Activated CD4-positive, alpha-beta T cell treated with anti-CD3 and anti-CD28 coated beads, Interleukin-2, amount 50 U/mL, for 1 hour (primary cell): Measurements from ENCODE around the gene WIPI1.
"Not testable (repeated sequence)": the region's sequence is repeated elsewhere in the genome, so short reads cannot be mapped to it uniquely, and the experiment has no call there.

Experiments used
- DNase-seq: peaks from one replicate; pipeline ENCODE4 v3.0.0-alpha.2; 2020

The WIPI1 gene

GRCh38 chr17:68435876-68436842 lies 21.1 kb downstream of the WIPI1 start:
- peak; percentile 84 for DNase-seq

DNA sequence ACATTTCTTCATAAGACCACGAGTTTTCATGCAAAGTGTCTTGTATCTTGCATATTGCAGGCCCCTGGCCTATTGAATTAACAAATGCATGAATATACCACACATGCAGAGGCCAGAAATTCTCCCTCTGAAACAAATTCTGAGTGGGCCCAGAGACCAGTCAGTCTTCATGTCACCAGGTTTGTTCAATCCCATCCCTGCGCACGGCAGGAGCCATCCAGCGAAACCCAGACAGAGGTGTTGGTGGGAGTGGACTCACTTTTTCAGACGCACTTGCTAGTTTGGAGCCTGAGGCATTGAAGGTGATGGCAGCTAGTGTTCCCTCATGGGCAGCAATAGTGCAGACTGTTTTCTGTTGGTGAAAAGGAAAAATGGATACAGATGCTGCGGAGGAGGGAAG lies 21.9 kb downstream of the WIPI1 start:
- DNase-seq = no peak

GRCh38 chr17:68433911-68434508 lies 23.3 kb downstream of the WIPI1 start:
- no peak for DNase-seq

DNA sequence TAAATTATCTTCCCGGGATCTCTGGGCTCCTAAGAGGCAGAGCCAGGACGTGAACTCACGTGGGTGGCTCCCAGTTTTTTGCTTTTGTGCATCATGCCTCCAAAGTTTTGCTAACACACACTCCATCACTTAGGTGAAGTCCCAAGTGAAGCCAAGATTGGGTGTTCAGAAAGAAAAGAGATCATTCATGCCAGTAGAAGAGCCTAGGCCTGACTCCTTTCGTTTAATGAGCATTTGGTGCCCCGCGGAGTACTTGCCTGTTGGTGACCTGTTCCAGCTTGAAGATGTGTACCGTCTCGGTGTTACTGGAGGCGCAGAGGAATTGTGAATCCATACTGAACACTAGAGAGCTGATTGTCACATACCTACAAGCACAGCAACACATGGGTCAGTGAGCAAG lies 24.1 kb downstream of the WIPI1 start:
- no peak for DNase-seq

DNA sequence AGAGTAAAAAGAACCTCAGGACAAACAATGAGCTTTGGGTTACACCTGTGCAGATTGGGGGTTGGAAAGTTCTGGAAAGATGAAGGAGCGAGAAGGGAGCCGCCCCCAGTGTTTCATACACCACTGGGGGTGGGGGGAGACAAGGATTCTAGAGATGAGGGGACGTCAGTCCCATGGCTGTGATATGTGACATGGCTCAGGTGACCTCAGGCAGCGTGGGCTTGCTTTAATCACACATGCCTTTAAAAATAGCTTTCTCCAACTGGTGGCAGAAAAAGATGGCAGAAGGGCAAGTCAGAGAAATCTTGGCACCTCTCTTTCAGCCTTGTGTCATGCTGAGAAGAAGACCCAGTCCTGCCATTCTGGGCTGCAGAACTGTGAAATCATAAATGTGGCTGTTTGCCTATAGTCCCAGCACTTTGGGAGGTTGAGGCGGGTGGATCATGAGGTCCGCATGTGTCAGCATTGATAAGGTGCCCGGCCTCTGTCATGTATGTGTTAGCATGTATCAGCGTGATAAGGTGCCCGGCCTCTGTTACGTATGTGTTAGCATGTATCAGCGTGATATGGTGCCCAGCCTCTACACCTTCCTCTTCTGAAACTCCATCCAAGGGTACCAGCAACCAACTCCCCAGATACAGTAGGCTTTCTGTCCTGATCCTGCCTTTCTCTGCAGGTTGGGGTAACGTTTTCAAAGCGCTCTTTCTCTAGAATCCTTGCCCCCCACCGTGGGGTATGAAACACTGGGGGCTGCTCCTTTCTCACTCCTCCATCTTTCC lies 25.0 kb downstream of the WIPI1 start:
- DNase-seq = no peak

DNA sequence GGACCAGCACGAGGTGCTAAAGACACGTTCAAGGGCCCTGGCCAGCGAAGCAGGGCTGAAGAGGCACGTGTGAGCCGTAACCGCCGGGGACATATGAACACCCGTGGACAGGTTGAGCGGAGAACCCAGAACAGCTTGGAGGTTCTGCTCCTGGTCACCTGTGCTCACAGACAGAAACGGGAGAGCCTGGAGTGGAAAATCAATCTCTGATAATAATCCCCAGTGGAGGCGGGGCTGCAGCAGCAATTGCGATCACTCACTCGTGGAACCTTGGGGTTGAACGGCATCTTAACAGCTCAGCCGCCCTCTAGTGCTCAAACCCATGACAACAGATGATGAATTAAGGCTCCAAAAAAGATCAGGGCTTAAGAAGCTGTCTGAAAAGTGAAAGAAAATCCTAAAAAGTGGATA lies 25.6 kb downstream of the WIPI1 start:
- DNase-seq = peak; percentile 59

DNA sequence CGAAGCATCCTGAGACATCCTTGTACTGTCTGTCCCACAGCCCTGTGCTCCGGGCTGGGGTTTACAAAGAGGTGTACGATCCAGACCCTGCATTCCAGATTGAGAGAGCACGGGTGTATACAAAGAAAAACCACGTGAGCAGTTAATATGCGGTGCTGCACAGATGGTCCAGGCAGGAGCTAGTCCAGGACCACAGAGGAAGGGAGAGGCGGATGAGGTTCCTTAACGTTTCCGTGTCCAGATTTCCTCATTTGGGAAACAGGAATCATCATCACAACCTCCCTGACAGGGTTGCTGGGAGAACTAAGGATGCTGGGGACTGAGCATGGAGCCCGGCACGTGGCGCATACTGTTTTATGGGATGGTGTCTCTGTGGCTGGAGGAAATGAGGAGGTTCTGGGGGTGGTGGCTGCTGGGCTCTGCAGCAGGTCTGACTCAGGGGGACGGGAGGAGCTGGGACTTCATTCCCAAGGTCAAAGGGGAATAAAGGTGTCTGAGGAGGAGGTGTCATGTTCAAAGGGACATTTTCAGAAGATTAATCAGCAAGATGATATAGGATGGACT lies 26.2 kb downstream of the WIPI1 start:
- DNase-seq = no peak

DNA sequence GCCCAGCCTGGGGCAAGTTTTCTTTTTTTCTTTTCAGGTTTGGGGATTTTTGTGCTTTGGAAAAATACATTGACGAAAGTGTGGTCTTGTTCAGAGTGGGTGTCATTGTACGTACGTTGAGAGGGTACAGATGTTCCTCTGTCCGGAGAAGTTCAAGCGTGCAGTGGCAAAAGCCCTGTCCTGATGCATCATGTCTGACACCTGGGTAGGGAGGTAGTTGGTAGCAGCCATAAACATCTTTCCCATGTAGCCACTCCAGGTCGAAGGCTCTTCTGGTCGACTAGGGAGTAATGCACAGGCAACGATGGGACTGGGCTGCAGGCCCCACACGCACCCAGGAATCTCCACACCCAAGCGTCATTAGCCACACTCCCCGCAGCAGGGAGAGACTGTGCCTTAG lies 27.4 kb downstream of the WIPI1 start:
- no peak for DNase-seq

- DNase-seq = no peak
These were observed 28.7 kb downstream of the WIPI1 start for GRCh38 chr17:68428498-68429172.

- DNase-seq = no peak
These were observed 29.7 kb downstream of the WIPI1 start for GRCh38 chr17:68427575-68427974.

GRCh38 chr17:68425979-68426378 lies 31.3 kb downstream of the WIPI1 start:
- DNase-seq = no peak

GRCh38 chr17:68424861-68425260 lies 32.4 kb downstream of the WIPI1 start:
- DNase-seq = no peak

DNA sequence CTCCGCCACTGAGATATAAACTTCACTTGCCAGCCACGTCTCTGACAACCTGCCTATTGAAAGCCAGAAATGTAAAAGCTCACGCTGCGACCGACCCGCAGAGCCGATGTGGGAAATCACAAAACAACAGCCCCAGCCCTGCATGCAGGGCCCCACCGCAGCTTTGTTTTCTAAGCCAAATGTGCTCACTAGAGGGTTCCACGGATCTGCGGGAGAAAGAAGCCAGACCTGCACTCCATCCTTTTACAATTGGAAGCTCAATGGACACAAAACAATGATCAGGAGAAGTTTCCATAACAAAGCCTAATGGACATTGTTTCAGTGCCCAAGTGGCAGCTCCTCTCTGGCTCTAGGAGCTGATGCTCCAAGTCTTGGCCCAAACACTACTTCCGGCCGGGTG lies 33.1 kb downstream of the WIPI1 start:
- DNase-seq = no peak

GRCh38 chr17:68423251-68423650 lies 34.0 kb downstream of the WIPI1 start:
- no peak for DNase-seq

DNA sequence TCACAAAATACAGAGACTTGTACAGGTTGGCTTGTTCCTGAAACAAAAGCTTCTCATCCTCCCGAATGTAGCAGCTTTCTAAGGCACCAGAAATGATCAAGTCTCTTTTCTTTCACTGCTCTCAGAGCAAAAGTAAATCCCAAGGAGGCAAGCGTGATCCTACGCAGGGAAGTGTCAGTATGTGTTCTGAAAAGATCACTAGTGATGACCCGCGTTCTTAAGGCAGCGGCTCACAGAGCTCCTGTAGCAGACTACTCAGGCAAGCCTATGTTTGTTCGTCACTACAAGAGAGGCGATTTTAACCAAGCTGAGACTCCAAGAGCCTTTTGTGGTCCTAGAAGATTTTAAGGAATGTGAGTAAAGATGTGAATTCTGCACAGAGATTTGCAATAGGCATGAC lies 34.5 kb downstream of the WIPI1 start:
- no peak for DNase-seq

DNA sequence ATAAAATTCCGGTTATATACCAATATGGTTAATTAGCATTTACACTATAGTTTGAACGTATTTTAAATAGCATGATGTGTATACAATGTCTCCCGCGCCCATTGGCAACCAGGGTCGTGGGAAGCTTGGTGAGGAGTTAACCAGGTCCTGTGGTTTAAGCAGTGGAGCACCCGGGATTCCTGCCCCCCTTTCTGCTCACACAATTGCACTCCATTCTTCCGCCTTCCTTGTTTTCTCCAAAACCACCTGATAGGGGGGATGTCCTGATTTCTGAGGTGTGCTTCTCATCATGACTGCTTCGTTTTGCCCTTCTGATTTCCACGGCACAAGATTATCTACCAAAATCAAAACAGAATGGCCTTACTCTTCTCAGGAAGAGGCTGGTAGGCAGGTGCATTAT lies 35.8 kb downstream of the WIPI1 start:
- no peak for DNase-seq

GRCh38 chr17:68420065-68420464 lies 37.2 kb downstream of the WIPI1 start:
- DNase-seq = no peak

DNA sequence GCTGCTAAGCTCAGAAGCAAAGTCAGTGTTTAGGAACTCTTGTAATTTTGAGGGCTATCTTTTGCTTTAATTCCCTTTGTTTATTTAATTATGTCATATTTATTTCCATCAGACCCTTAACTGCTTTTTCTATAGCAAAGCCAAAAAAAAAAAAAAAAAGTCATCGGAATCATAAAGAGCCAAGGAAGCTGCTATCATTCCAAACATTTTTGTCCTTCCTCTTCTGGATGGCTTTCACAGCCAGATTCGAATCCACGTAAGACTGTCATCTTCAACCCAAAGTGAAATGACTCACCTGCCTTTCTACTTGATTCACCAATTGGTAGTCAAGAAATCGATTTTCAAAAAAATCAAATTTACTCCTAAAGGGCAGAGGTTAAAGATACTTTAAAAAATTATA lies 38.4 kb downstream of the WIPI1 start:
- DNase-seq = no peak

GRCh38 chr17:68417317-68417716 lies 40.0 kb downstream of the WIPI1 start:
- DNase-seq = no peak

DNA sequence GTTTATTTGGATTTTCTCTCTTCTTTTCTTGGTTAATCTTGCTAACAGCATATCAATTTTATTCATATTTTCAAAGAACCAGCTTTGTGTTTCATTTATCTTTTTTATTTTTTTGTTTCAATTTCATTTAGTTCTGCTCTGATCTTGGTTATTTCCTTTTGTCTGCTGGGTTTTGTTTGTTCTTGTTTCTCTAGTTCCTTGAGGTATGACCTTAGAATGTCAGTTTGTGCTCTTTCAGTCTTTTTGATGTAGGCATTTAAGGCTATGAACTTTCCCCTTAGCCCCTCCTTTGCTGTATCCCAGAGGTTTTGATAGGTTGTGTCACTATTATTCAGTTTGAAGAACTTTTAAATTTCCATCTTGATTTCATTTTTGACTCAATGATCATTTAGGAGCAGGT lies 42.4 kb downstream of the WIPI1 start:
- DNase-seq = not testable (repeated sequence)

DNA sequence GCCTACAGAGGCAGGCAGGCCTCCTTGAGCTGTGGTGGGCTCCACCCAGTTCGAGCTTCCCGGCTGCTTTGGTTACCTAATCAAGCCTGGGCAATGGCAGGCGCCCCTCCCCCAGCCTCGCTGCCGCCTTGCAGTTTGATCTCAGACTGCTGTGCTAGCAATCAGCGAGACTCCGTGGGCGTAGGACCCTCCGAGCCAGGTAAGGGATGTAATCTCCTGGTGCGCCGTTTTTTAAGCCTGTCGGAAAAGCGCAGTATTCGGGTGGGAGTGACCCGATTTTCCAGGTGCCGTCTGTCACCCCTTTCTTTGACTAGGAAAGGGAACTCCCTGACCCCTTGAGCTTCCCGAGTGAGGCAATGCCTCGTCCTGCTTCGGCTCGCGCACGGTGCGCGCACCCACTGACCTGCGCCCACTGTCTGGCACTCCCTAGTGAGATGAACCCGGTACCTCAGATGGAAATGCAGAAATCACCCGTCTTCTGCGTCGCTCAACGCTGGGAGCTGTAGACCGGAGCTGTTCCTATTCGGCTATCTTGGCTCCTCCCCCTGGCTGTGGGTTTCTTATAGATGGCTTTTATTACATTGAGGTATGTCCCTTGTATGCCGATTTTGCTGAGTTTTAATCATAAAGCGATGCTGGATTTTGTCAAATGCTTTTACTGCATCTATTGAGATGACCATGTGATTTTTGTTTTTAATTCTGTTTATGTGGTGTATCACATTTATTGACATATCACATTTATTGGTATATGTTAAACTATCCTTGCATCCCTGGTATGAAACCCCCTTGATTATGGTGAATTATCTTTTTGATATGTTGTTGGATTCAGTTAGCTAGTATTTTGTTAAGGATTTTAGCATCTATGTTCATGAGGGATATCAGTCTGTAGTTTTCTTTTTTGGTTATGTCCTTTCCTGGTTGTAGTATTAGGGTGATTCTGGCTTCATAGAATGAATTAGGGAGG lies 43.4 kb downstream of the WIPI1 start:
- DNase-seq = peak; percentile 54
